ENCODE data around the gene SRP14.
"Not testable (repeated sequence)": the region's sequence is repeated elsewhere in the genome, so short reads cannot be mapped to it uniquely, and the experiment has no call there.

The SRP14 gene

GRCh38 chr15:40016224-40016865 is 22.6 kb downstream of the SRP14 start:
- no peak for DNase-seq

- no peak for DNase-seq
Observed at GRCh38 chr15:40014390-40014789, 24.6 kb downstream of the SRP14 start.

GRCh38 chr15:40013372-40013771 is 25.6 kb downstream of the SRP14 start:
- DNase-seq = not testable (repeated sequence)

- DNase-seq = no peak
Observed at GRCh38 chr15:40011303-40011702, 27.7 kb downstream of the SRP14 start.

GRCh38 chr15:40010686-40011085 is 28.3 kb downstream of the SRP14 start:
- no peak for DNase-seq

- DNase-seq = no peak
Observed at GRCh38 chr15:40008061-40008765, 30.8 kb downstream of the SRP14 start.

- DNase-seq = no peak
Observed at GRCh38 chr15:40006646-40007045, 32.3 kb downstream of the SRP14 start.

- DNase-seq = no peak
Observed at GRCh38 chr15:40006003-40006402, 33.0 kb downstream of the SRP14 start.

GRCh38 chr15:40003116-40003916 is 35.7 kb downstream of the SRP14 start:
- no peak for DNase-seq

- DNase-seq = no peak
Observed at GRCh38 chr15:40002295-40002694, 36.7 kb downstream of the SRP14 start.

GRCh38 chr15:39999538-40000200 is 39.3 kb downstream of the SRP14 start:
- DNase-seq = no peak

- no peak for DNase-seq
Observed at GRCh38 chr15:39998511-39999077, 40.4 kb downstream of the SRP14 start.

- no peak for DNase-seq
Observed at GRCh38 chr15:39997639-39998038, 41.3 kb downstream of the SRP14 start.

- DNase-seq = no peak
Observed at GRCh38 chr15:39997031-39997430, 42.0 kb downstream of the SRP14 start.

- DNase-seq = not testable (repeated sequence)
Observed at GRCh38 chr15:39996228-39996627, 42.8 kb downstream of the SRP14 start.

- not testable (repeated sequence) for DNase-seq
Observed at GRCh38 chr15:39992953-39993352, 46.0 kb downstream of the SRP14 start.

GRCh38 chr15:39990706-39991105 is 48.3 kb downstream of the SRP14 start:
- no peak for DNase-seq

- DNase-seq = no peak
Observed at GRCh38 chr15:39987821-39988220, 51.2 kb downstream of the SRP14 start.

Measured in NCI-H187 treated with DMSO at 0.1 percent for 48 hours (cell line).